Measurements from ENCODE around the gene CLDN10.

The CLDN10 gene

GRCh38 chr13:95603887-95604555, 51.5 kb downstream of the CLDN10 start:
- DNase-seq: no peak

- DNase-seq: no peak
Observed at GRCh38 chr13:95604556-95604915, 52.0 kb downstream of the CLDN10 start.

GRCh38 chr13:95605448-95606125, 53.1 kb downstream of the CLDN10 start:
- no peak for DNase-seq

- no peak for DNase-seq
Observed at GRCh38 chr13:95607366-95607765, 54.8 kb downstream of the CLDN10 start.

- no peak for DNase-seq
Observed at GRCh38 chr13:95608640-95609323, 56.3 kb downstream of the CLDN10 start.

GRCh38 chr13:95614641-95615245, 62.2 kb downstream of the CLDN10 start:
- no peak for DNase-seq

GRCh38 chr13:95615539-95615938, 63.0 kb downstream of the CLDN10 start:
- DNase-seq: no peak

GRCh38 chr13:95620030-95620824, 67.7 kb downstream of the CLDN10 start:
- no peak for DNase-seq

GRCh38 chr13:95620825-95621498, 68.4 kb downstream of the CLDN10 start:
- no peak for DNase-seq

- no peak for DNase-seq
Observed at GRCh38 chr13:95623141-95623540, 70.6 kb downstream of the CLDN10 start.

GRCh38 chr13:95624020-95624419, 71.5 kb downstream of the CLDN10 start:
- DNase-seq: no peak

GRCh38 chr13:95626768-95627167, 74.2 kb downstream of the CLDN10 start:
- DNase-seq: no peak

- no peak for DNase-seq
Observed at GRCh38 chr13:95627590-95627989, 75.1 kb downstream of the CLDN10 start.

- DNase-seq: no peak
Observed at GRCh38 chr13:95628488-95628887, 76.0 kb downstream of the CLDN10 start.

GRCh38 chr13:95629071-95629470, 76.6 kb downstream of the CLDN10 start:
- DNase-seq: no peak

All from activated CD8-positive, alpha-beta memory T cell treated with anti-CD3 and anti-CD28 coated beads, Interleukin-2, amount 50 U/mL, for 4 hours (primary cell).